ENCODE measurements around the gene ADGRA3.
A peak's percentile ranks its signal among the peaks of the same experiment; 100 is the strongest.

The ADGRA3 gene

DNA sequence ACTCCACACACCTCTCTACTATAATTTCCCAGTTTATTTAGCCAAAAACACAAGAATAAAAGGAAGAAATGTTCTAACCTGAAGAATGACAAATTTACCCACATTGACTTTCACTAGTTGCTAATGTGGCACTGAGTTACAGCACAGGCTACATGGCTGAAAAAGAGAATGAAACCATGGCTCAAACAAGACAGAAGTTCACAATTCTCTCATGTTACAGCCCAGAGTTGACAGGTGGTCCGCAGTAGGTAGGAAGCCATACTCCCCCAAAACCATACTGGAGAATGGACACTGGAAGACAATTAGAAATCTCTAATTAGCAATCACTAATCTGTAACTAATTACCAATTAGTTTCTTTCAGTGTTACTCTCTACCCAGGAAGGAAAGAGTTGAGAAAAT, 170.8 kb downstream of the ADGRA3 start:
- Histone ChIP-seq H3K4me1 (ENCODE audit: control insufficient read depth in 1 of 2, insufficient read depth in 1 of 2, low read depth in 1 of 2, low read length in 1 of 2) (peaks cover 12 to 22% of the 10 kb centered on the region in 2 experiments), H3K27me3 (no peaks in the 10 kb centered on the region), H3K27ac (peak overlapping the region; percentile 43), H3K36me3 (no peaks in the 10 kb centered on the region), H3K4me3 (ENCODE audit: low read depth in 1 of 2, low read length in 1 of 2) (no peak overlapping the region), H3K9me3 (no peaks in the 10 kb centered on the region)
- TF ChIP-seq, protein P1, sequence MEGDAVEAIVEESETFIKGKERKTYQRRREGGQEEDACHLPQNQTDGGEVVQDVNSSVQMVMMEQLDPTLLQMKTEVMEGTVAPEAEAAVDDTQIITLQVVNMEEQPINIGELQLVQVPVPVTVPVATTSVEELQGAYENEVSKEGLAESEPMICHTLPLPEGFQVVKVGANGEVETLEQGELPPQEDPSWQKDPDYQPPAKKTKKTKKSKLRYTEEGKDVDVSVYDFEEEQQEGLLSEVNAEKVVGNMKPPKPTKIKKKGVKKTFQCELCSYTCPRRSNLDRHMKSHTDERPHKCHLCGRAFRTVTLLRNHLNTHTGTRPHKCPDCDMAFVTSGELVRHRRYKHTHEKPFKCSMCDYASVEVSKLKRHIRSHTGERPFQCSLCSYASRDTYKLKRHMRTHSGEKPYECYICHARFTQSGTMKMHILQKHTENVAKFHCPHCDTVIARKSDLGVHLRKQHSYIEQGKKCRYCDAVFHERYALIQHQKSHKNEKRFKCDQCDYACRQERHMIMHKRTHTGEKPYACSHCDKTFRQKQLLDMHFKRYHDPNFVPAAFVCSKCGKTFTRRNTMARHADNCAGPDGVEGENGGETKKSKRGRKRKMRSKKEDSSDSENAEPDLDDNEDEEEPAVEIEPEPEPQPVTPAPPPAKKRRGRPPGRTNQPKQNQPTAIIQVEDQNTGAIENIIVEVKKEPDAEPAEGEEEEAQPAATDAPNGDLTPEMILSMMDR (IDR thresholded peaks at IDR 0.05), result no peak

DNA sequence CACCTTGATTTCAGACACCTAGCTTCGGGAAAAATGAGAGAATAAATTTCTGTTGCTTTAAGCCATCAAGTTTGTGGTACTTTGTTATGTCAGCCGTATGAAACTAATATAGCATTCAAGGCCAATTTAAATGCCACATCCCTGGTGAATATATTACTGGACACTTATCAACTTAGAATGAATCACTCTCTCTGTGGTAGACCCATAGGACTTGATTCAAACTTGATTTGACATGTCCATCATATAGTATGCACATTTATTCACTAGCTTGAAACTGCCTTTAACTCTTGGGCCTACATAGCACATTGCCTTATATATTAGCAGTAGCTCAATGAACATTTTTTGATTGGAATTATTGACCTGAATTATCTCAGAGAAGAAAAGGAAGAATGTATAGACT, 172.3 kb downstream of the ADGRA3 start:
- H3K9me3 ChIP-seq, result no peaks in the 10 kb centered on the region
- TF ChIP-seq, protein P1 (IDR thresholded peaks at IDR 0.05), result no peak

GRCh38 chr4:22339491-22339890, 176.4 kb downstream of the ADGRA3 start:
- Histone ChIP-seq H3K36me3 (no peaks in the 10 kb centered on the region), H3K4me1 (ENCODE audit: control insufficient read depth in 1 of 2, insufficient read depth in 1 of 2, low read depth in 1 of 2, low read length in 1 of 2) (peaks cover 1 to 8% of the 10 kb centered on the region in 2 experiments), H3K27me3 (no peaks in the 10 kb centered on the region), H3K9me3 (no peaks in the 10 kb centered on the region), H3K27ac (no peak overlapping the region), H3K4me3 (ENCODE audit: low read depth in 1 of 2, low read length in 1 of 2) (no peak overlapping the region)
- TF ChIP-seq, protein P1 (IDR thresholded peaks at IDR 0.05), result no peak

More for the DNA sequence above, 172.3 kb downstream of the ADGRA3 start:
- H3K4me1 ChIP-seq (ENCODE audit: control insufficient read depth in 1 of 2, insufficient read depth in 1 of 2, low read depth in 1 of 2, low read length in 1 of 2), result peaks cover 12 to 22% of the 10 kb centered on the region in 2 experiments
- no peaks in the 10 kb centered on the region for H3K27me3 ChIP-seq
- no peaks in the 10 kb centered on the region for H3K36me3 ChIP-seq
- no peak overlapping the region for H3K4me3 ChIP-seq (ENCODE audit: low read depth in 1 of 2, low read length in 1 of 2)
- H3K27ac ChIP-seq, result no peak overlapping the region

GRCh38 chr4:22338796-22339195, 177.1 kb downstream of the ADGRA3 start:
- no peaks in the 10 kb centered on the region for H3K36me3 ChIP-seq
- no peaks in the 10 kb centered on the region for H3K9me3 ChIP-seq
- H3K4me3 ChIP-seq (ENCODE audit: low read depth in 1 of 2, low read length in 1 of 2), result no peak overlapping the region
- H3K27ac ChIP-seq, result no peak overlapping the region
- no peaks in the 10 kb centered on the region for H3K27me3 ChIP-seq
- TF ChIP-seq, protein P1 (IDR thresholded peaks at IDR 0.05), result no peak
- peaks cover 8 to 9% of the 10 kb centered on the region in 2 experiments for H3K4me1 ChIP-seq (ENCODE audit: control insufficient read depth in 1 of 2, insufficient read depth in 1 of 2, low read depth in 1 of 2, low read length in 1 of 2)
